Right kidney (tissue), 1 donor: Measurements from ENCODE around the gene KTN1.

ENCODE experiments used
- DNase-seq: peaks from one replicate; pipeline ENCODE4 v3.0.0-alpha.2; 2016

KTN1 gene

DNA sequence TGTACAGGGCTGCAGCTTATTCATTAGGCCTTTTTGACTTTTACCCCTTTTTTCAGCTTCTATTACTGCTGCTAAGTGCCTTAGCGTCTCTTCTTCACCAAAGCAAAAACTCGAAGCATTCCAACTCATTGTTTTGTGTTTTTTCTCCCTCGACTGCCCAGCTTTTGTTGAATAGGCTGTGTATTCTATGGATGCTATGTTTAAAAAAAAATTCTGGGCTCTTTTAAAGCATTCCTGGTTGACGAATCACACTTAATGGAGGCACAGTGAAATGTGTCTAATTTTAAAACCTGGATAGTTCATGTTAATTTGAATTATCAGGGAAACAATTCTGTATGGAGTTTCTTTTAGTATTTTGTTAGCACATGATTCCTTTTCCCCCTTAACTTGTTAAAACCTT lies 29.7 kb downstream of the KTN1 start:
- no peak for DNase-seq

DNA sequence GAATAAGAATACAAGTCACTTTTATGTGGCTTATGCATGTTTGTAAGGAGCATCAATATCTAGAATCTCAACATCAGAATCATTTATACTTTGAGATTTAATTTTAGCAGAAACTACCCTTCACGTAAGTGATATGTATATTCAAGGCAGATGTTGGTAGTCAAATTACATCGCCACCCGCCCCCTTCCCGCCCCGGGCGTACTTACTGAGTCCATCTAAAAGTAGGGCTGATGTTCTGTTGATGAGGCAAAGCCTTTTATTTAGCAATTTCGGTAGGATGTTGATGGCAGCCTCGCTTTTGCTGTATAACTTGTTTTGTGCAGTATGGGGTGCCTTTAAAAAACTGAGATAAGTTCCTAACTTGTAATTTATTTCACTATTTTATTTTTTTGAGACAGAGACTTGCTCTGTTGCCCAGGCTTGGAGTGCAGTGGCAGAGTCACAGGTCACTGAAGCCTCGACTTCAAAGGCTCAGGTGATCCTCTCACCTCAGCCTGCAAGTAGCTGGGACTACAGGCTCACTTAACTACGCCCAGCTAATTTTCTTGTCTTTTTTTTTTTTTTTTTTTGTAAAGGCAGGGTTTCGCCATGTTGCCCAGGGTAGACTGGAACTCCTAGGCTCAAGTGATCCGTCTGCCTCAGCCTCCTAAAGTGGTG lies 30.8 kb downstream of the KTN1 start:
- no peak for DNase-seq

DNA sequence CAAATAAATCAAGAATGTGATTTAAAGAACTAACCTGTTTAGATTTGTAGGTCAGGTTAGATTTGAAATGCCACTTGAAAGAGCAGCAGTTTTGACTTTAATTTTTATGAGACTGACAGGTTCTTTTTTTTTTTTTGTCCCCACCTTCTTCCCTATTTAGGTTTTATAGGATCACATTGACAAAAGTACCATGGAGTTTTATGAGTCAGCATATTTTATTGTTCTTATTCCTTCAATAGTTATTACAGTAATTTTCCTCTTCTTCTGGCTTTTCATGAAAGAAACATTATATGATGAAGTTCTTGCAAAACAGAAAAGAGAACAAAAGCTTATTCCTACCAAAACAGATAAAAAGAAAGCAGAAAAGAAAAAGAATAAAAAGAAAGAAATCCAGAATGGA lies 31.9 kb downstream of the KTN1 start:
- DNase-seq: no peak

DNA sequence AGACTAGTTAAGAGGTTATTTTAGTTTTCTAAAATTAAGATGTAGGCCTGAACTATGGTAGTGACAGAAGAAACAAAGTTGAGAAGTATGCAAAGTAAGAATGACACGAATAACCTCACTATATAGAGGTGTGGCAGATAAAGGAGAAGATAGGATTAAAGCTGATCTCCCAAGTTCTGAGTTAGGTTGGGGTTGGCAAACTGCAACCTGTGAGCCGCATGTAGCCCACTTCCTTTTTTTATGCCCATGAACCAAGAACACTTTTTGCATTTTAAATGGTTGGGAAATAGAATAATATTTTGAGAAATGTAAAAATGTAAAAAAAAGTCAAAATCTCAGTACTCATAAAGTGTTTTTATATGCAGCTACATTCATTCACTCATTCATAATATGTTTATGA lies 34.3 kb downstream of the KTN1 start:
- no peak for DNase-seq

DNA sequence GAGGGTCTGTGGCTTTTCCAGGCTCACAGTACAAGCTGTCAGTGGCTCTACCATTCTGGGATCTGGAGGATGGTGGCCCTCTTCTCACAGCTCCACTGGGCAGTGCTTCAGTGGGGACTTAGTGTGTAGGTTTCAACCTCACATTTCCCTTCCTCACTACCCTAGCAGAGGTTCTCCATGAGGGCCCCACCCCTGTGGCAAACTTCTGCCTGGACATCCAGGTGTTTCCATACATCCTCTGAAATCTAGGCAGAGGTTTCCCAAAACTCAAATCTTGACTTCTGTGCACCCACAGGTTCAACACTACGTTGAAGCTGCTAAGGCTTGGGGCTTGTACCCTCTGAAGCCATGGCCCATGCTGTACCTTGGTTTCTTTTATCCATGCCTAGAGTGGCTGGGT lies 40.3 kb downstream of the KTN1 start:
- DNase-seq: no peak

DNA sequence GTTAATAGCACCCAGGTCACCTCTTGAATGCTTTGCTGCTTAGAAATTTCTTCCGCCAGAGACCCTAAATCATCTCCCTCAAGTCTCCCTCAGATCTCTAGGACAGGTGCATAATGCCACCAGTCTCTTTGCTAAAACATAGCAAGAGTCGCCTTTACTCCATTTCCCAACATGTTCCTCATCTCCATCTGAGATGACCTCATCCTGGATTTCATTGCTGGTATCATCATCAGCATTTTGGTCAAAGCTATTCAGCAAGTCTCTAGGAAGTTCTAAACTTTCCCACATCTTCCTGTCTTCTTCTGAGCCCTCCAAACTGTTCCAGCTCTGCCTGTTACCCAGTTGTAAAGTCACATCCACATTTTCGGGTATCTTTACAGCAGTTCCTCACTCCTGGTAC lies 41.0 kb downstream of the KTN1 start:
- no peak for DNase-seq

DNA sequence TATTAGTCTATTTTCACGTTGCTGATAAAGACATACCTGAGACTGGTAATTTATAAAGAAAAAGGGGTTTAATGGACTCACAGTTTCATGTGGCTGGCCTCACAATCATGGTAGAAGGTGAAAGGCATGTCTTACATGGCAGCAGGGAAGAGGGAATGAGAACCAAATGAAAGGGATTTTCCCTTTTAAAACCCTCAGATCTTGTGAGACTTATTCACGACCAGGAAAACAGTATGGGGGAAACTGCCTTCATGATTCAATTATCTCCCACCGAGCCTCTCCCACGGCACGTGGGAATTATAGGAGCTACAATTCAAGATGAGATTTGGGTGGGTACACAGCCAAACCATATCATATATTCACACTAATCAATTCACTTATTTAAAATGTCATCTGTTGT lies 41.4 kb downstream of the KTN1 start:
- no peak for DNase-seq

DNA sequence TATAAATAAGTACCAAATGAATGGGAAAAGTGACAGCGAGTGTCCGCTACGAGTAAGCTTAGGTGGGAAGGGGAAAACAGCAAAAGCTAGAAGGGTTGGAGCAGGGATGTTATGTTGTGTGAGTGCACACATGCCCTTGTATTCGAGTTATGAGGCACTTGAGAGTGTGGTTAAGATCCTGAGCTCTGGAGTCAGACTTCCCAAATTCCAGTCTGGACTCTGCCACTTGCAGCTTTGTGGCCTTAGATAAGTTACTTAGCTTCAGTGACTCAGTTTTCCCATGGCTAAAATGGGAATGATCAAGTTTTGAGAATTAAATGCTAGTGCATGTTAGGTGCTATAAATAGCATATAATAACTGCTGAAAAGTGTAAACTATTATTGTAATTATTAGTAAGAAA lies 44.9 kb downstream of the KTN1 start:
- no peak for DNase-seq

DNA sequence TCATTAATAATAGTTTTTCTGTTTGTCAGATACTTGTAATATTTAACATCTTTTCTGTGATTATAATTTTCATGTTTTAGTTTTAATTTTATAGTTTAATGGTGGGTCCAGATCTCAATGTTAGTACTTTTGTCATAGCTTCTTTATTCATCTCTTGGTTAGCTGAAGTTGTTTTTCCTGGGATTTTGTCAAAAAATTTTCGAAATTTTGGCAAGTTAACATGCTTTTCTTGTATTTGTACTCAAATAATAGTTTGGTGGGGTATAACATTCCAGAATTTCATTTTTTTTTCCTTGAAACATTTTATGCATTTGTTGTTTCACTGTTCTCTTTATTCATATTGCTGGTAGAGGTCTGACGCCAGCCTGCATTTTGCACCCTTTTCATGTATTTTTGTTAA lies 45.5 kb downstream of the KTN1 start:
- no peak for DNase-seq

DNA sequence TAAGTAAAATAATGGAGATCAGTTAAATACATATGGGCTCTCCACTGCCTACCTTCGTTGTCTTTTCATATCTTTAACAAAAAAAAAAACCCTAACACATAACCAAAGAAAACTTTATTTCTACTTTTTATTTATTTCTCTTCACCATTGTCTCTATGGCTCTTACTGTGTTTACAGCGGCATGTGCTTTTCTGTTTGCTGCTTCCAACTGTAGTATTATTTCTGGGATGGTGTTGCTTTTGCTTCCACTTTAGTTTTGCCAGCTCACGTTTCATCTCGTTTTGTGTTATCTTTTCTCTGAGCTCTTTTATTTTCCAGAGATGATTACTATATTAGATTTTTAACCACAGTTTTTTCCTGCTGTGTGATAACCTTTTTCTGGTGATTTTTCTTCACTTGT lies 46.1 kb downstream of the KTN1 start:
- no peak for DNase-seq

DNA sequence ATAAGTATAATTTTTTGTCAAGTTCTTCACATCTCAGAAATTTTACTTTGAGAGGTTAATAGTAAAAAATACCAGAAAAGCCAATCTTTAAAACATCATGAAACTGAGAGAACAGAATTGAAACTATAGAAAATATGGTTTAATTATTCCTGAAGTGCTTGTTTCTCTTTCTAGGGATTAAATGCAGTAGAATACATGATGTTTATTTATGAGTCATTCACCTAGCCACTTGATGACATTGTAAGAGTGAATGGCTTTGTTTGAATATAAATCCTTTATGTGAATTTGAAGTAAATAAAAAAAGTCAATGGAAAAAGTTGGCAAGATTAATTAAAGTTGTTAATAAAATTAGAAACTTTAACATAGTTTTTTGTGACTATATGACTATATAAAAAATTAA lies 48.4 kb downstream of the KTN1 start:
- DNase-seq: no peak

DNA sequence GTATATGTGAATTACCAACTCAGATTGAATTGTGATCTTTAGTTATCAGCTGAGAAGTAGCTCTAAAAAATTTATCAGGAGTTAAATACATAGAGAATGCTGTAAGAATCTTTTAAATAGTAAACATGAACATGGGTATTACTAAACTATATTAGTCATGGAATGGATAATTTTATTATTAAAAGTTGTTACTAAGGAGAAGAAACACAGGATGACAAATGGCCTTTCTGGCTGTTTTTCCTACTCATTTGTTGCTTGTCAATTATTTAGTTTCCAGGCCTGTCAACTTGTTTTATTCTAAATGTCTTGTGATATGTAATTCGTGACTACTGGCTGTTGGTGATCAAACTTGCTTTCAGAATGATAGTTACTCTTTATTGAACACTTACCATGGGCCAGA lies 58.7 kb downstream of the KTN1 start:
- DNase-seq: no peak

DNA sequence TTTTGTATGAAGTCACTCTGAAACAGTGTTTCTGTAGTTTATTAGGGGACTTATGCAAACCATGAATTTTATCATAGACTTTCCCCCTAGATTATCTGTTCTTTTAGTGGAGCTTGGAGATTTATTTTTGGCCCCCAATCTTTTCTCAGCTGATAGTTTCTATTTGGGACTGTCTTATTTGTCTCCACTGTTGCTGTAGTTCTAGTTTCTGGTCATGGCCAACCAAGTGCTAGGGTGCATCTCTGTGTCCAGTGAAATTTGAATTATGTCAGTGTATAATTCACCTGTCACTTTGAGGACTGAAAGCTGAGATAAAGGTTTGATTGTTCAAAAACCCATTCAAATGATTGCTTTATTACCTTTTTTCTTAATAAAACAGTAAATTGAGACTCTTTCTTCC lies 61.3 kb downstream of the KTN1 start:
- no peak for DNase-seq

DNA sequence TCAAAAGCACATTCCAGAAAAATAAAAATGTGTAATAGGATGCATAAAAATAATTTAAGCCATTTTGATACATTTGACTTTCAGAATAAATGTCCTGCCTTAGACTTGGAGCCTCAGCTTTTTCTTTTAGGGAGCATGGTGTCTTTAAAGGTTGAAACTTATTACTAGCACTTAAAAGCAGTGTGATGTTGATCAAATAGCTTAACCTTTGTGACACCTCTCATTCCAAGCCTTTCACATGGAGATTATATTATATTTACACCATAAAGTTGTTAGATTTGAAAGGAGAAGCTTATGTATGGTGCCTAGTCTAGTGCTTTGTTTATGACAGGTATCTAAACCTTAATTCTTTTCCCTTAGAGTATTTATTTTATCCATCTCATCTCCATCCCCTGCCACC lies 61.9 kb downstream of the KTN1 start:
- no peak for DNase-seq

DNA sequence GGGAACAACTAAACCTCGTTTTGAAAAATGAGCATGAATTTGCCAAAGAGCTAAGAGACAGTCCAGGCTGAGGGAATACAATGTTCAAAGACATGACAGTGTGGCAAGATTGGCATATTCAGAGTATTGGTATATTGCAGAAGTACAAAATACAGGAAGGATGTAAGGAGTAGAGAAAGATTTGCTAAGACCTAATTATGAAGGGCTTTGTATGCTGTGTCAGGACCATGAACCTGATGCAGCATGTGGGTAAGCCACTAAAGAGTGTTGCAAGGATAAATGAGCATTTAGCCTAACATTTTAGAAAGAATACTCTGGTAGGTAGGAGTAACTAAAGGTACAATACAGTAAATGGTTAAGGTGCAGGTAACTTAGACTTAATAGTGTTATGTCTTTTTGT lies 65.1 kb downstream of the KTN1 start:
- DNase-seq: no peak

DNA sequence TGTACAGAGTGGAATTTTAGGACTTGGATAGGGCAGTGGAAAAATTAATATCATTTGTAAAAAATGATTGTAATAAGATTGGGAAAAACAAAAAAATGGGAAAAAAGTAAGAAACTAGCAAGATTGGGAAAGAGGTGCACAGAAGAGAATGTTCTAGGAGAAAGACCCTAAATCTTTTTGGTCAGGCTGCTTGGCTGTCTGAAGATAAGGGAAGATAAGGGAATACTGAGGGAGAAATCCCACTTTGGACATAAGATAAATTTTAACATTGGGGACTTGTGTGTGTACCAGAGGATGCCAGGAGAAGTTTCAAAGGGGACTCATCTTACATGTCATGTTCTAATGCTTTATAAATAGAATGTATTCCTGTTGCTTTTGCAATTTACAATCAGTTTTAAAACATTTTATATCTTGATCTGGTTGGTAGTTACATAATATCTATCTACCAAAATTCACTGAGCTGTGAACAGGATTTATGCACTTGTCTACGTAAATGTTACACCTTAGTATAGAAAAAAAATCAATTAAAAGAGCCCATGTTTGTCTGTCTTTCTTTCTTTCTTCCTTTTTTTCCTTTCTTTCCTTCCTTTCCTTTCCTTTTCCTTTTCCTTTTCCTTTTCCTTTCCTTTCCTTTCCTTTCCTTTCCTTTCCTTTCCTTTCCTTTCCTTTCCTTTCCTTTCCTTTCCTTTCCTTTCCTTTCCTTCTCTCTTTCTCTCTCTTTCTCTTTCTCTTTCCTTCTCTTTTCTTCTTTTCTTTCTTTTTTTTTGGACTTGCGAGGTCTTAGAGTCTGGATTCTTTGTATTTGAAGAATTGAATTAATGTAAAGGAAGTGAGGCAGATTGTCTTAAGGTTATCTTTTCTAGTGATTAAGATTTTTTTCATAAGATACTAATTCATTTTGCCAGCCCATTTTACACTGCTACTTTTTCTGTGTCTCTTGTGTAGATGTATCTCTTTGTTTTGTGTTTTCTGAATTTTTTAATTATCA lies 66.1 kb downstream of the KTN1 start:
- no peak for DNase-seq

DNA sequence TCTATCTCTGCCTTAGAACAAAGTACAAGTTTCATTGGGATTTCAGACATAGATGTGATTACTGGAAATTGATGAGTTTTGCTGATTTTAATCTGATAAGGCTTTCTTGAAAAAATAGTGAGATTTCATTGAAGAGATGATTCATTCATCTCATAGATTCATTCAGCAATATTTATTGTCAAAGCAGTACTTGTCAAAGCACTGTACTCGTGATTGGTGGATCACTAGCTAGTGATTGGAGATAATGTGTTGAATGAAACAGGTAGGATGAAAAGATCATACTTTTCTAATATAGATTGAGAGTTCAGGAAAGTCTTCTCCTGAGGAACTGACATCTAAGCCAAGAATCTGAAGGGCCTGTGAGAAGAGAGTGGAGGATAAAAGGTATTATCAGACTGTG lies 71.0 kb downstream of the KTN1 start:
- DNase-seq: no peak

DNA sequence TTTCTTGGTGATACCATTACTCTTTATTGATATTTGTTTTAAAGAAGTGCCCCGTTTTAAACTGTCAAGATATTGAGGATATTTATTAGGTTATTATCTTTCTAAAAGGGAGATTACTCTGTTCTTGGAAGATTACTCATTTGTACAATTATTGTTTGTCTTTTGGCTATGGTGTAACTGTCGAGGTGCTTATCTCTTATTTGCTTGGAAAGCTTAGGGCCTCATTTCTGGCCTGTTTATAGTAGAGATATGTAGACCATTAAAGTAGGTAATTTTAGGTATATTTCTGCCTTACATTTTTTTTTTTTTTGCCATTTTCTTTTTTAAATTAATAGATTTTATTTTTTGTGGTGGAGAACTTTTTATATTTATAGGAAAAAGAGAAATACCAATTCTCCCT lies 74.2 kb downstream of the KTN1 start:
- no peak for DNase-seq

DNA sequence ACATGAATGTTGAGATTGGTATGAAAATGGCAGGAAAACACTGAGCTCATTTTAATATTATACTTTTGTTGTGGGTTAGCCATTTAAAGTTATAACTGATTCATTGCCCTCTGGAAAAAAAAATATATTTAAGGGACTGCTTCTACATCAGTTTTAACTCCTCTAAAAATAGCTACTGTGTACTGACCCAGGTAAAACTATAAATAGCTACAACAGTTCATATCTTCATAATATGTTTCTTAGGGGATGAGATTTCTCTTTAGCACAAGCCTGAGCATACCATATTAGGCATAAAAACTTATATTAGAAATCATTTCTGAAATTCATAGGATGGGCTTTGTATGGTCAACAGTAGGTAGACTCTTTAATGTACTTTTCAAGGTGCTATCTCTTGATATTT lies 81.0 kb downstream of the KTN1 start:
- DNase-seq: no peak

DNA sequence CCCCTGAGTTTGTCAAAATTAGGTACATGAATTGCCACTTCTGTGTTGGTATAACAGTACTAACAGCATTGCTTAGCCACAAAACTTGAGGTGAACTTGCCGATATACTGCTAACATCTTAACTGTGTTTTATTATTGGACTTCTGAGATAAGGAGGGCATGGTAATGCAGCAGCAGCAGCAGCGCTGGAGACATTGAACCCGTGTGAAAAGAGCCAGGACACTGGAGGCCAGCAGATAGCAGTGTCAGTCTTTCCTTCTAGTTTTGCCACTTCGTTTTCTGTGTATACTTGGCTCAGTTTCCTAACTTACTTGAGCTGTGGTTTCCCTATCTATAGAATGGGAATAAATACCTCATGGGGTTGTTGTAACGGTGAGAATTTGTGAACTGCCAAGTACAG lies 82.7 kb downstream of the KTN1 start:
- DNase-seq: no peak

DNA sequence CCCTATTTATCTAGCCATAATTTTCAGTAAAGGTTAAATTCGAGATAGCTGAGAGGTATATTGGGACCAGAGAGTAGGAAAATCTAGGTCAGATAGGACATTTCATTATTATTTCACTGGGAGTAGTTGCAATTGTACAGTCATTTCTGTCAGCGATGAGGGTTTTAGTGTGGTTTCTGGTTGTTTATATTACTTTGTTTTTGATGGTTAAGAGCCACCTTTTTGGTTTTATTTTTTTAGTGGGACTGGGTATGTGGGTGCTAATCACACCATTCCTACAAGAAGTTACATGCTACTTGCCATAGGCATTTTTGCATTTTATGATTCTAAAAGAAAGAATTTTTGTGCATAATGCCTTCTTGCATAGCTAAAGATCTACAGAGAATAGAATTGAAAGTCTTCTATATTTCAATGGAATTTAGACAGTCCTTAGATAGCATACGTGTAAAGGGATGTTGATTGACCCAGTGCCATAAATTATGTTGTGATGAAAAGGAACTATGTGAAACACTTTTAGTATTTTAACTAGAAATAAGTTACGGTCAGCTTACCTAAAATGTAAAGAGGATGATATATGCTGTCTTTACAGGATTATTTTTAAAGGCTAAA lies 85.2 kb downstream of the KTN1 start:
- no peak for DNase-seq

DNA sequence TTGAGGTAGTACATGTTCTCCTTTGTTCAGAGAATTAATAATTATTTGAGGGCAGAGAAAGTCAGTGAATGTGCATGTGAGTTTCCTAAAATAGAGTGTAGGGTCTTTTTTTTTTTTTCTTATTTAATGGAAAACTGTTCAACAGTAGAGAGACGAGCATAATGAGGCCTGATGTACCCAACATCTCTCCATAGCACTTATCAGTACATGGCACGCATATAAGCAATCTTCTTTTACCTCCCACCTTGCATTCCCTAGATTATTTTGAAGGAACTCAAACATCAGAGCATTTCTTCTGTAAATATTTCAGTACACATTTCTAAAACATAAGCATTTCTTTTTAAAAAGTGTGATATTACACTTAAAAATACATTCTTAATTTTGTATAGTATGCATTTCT lies 87.8 kb downstream of the KTN1 start:
- no peak for DNase-seq

DNA sequence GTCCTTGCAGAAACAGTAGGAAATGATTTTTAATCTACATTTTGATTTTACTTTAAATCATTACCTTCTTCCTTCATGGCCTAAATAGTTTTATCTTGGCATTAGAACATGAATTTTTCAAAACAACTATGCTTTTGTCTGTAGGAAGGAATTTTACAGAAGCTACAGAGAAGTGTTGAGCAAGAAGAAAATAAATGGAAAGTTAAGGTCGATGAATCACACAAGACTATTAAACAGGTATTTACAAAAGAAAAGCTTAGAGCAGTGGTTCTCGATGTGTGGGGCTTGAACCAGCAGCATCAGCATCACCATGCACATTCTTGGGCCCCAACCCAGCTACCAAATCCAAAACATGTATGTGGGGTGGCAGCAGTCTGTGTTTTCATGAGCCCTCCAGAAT lies 91.6 kb downstream of the KTN1 start:
- DNase-seq: no peak

DNA sequence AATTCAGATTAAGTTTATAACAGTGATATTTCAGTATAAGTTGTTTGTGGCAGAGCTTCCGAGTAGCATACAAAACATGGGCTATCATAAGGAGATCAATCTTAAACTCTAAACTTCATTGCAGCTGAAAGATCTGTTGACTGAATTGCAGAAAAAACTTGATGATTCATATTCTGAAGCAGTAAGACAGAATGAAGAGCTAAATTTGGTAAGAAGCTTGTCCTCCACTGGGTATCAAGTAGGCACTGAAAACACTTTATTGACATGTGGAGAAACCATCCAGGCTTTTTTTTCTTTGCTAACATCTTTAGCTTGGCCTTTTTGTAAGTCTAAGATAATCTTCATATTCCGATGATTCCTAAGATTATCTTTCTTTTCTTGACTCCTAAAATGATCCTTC lies 93.0 kb downstream of the KTN1 start:
- no peak for DNase-seq
